Astrocyte of the spinal cord (primary cell): ENCODE measurements around the gene TESMIN.

Source experiments
- DNase-seq: peaks from one replicate; pipeline ENCODE4 v3.0.0; 2011; ENCODE audit warnings: low read depth, low spot score
- H3K4me3 ChIP-seq: 2 replicates; pipeline ENCODE4 v1.5.1; 2011; ENCODE audit warnings: low read depth, mild to moderate bottlenecking, low read length, moderate library complexity
- in situ Hi-C: cut with HindIII; loops from 2 replicates; pipeline ENCODE4 v1.10.0; 2017; ENCODE audit warnings: low sequenced_read_pairs
- TF ChIP-seq, protein P1 (sequence below): IDR thresholded peaks from 2 replicates; pipeline ENCODE4 v1.5.1; 2012; ENCODE audit warnings: low read depth, mild to moderate bottlenecking, low read length, inconsistent platforms

Gene TESMIN

GRCh38 chr11:68709062-68709461 is 42.3 kb downstream of the TESMIN start:
- H3K4me3 ChIP-seq = no peak overlapping the region
- TF ChIP-seq, protein P1, sequence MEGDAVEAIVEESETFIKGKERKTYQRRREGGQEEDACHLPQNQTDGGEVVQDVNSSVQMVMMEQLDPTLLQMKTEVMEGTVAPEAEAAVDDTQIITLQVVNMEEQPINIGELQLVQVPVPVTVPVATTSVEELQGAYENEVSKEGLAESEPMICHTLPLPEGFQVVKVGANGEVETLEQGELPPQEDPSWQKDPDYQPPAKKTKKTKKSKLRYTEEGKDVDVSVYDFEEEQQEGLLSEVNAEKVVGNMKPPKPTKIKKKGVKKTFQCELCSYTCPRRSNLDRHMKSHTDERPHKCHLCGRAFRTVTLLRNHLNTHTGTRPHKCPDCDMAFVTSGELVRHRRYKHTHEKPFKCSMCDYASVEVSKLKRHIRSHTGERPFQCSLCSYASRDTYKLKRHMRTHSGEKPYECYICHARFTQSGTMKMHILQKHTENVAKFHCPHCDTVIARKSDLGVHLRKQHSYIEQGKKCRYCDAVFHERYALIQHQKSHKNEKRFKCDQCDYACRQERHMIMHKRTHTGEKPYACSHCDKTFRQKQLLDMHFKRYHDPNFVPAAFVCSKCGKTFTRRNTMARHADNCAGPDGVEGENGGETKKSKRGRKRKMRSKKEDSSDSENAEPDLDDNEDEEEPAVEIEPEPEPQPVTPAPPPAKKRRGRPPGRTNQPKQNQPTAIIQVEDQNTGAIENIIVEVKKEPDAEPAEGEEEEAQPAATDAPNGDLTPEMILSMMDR = no peak
- in situ Hi-C loops = no loop called here
- no peak for DNase-seq

GRCh38 chr11:68707527-68707926 is 43.8 kb downstream of the TESMIN start:
- no peak for DNase-seq
- TF ChIP-seq, protein P1 = no peak
- in situ Hi-C loops = no loop called here

GRCh38 chr11:68704887-68705286 is 46.4 kb downstream of the TESMIN start:
- peak; percentile 2 for DNase-seq
- in situ Hi-C loops = no loop called here
- TF ChIP-seq, protein P1 = no peak
- no peak overlapping the region for H3K4me3 ChIP-seq

More at GRCh38 chr11:68707527-68707926, 43.8 kb downstream of the TESMIN start:
- H3K4me3 ChIP-seq = no peak overlapping the region

- H3K4me3 ChIP-seq = no peak overlapping the region
- TF ChIP-seq, protein P1 = no peak
- DNase-seq = no peak
- in situ Hi-C loops = no loop called here
Observed at GRCh38 chr11:68698993-68699392, 52.3 kb downstream of the TESMIN start.

GRCh38 chr11:68695531-68695930 is 55.8 kb downstream of the TESMIN start:
- no peak overlapping the region for H3K4me3 ChIP-seq
- in situ Hi-C loops = no loop called here
- DNase-seq = no peak
- TF ChIP-seq, protein P1 = no peak

GRCh38 chr11:68694431-68695297 is 56.7 kb downstream of the TESMIN start:
- no peak overlapping the region for H3K4me3 ChIP-seq
- DNase-seq = no peak
- in situ Hi-C loops = no loop called here
- TF ChIP-seq, protein P1 = no peak
